Lower leg skin (tissue), 3 donors: ENCODE measurements around the gene ZNF783.
"Not testable (repeated sequence)": the region's sequence is repeated elsewhere in the genome, so short reads cannot be mapped to it uniquely, and the experiment has no call there.

Experiments used
- CTCF ChIP-seq, 3 donors: fragments of 450-650 bp; IDR thresholded peaks; one replicate each; pipeline ENCODE4 v1.5.1; 2016; ENCODE audit warnings: antibody characterized with exemption in 3 of 3, mild to moderate bottlenecking in 3 of 3, moderate library complexity in 2 of 3
- POLR2A ChIP-seq, 2 donors: fragments of 450-650 bp; IDR thresholded peaks; one replicate each; pipeline ENCODE4 v1.6.1; 2016 to 2017; ENCODE audit warnings: antibody characterized with exemption in 2 of 2, mild to moderate bottlenecking in 1 of 2, moderate library complexity in 1 of 2

GRCh38 chr7:149274424-149274823, 12.4 kb downstream of the ZNF783 start:
- TF ChIP-seq CTCF, POLR2A (IDR thresholded peaks at IDR 0.05): not testable (repeated sequence)
